Measurements from ENCODE around the gene C7orf33. TPM values are rescaled to one million over a fixed set of nuclear protein-coding genes. Genes with fewer than 3 reads are reported as not detected.
A peak's percentile ranks its signal among the peaks of the same experiment; 100 is the strongest.

Gene C7orf33
- total and polyA plus RNA-seq, 2 experiments from 2014 or later = not detected

- Histone ChIP-seq H3K79me2 (ENCODE audit: insufficient read depth) (no peaks in the 10 kb centered on the region), H3K4me3 (no peak overlapping the region), H3K4me1 (ENCODE audit: insufficient read depth) (no peaks in the 10 kb centered on the region), H3K9ac (no peak overlapping the region), H3K9me3 (ENCODE audit: low read depth) (no peaks in the 10 kb centered on the region), H4K20me1 (ENCODE audit: insufficient read depth) (no peaks in the 10 kb centered on the region), H3F3A (ENCODE audit: insufficient read depth) (no peaks in the 10 kb centered on the region), H2AFZ (no peak overlapping the region), H3K27ac (no peak overlapping the region), H3K4me2 (ENCODE audit: unreplicated experiment) (no peak overlapping the region), H3K36me3 (ENCODE audit: low read depth) (no peaks in the 10 kb centered on the region), H3K27me3 (replicated peaks; ENCODE audit: insufficient read depth) (peaks cover 24% of the 10 kb centered on the region), H3K9me2 (ENCODE audit: insufficient read depth) (no peaks in the 10 kb centered on the region)
- in situ Hi-C loops (cut with MboI) = no loop called here
- DNase-seq = peak; percentile 53
- WGBS, 2 experiments (ENCODE audit: low coverage in 1 of 2, low lambda C conversion rate in 2 of 2, missing lambda C conversion rate in 2 of 2) = 19 to 20% methylated on average over 10 of the region's 10 CpGs
- no peak for TF ChIP-seq EZH2 (IDR thresholded peaks at IDR 0.05; ENCODE audit: insufficient read depth, poor library complexity, severe bottlenecking)
- TF ChIP-seq EZH2phosphoT487 (IDR thresholded peaks at IDR 0.05; ENCODE audit: insufficient read depth, low read depth) = no peak
Measured at GRCh38 chr7:148623586-148624282, 33.2 kb downstream of the C7orf33 start.

- TF ChIP-seq EZH2phosphoT487 (IDR thresholded peaks at IDR 0.05; ENCODE audit: insufficient read depth, low read depth) (no peak), EZH2 (IDR thresholded peaks at IDR 0.05; ENCODE audit: insufficient read depth, poor library complexity, severe bottlenecking) (no peak)
- peak; percentile 20 for DNase-seq
- Histone ChIP-seq H3K9ac (no peak overlapping the region), H3K79me2 (ENCODE audit: insufficient read depth) (no peaks in the 10 kb centered on the region), H3K27ac (no peak overlapping the region), H3K4me3 (no peak overlapping the region), H3F3A (ENCODE audit: insufficient read depth) (no peaks in the 10 kb centered on the region), H2AFZ (no peak overlapping the region), H3K27me3 (replicated peaks; ENCODE audit: insufficient read depth) (peaks cover 23% of the 10 kb centered on the region), H3K36me3 (ENCODE audit: low read depth) (no peaks in the 10 kb centered on the region), H3K4me1 (ENCODE audit: insufficient read depth) (no peaks in the 10 kb centered on the region), H3K4me2 (ENCODE audit: unreplicated experiment) (no peak overlapping the region), H3K9me2 (ENCODE audit: insufficient read depth) (no peaks in the 10 kb centered on the region), H4K20me1 (ENCODE audit: insufficient read depth) (no peaks in the 10 kb centered on the region), H3K9me3 (ENCODE audit: low read depth) (no peaks in the 10 kb centered on the region)
- 14 to 15% methylated on average over 4 of the region's 4 CpGs for WGBS, 2 experiments (ENCODE audit: low coverage in 1 of 2, low lambda C conversion rate in 2 of 2, missing lambda C conversion rate in 2 of 2)
- in situ Hi-C loops (cut with MboI) = no loop called here
Measured at GRCh38 chr7:148624735-148625134, 34.2 kb downstream of the C7orf33 start.

GRCh38 chr7:148625342-148625741 lies 34.8 kb downstream of the C7orf33 start:
- no peak for DNase-seq
- Histone ChIP-seq H3K4me3 (no peak overlapping the region), H3K79me2 (ENCODE audit: insufficient read depth) (no peaks in the 10 kb centered on the region), H3K9me3 (ENCODE audit: low read depth) (no peaks in the 10 kb centered on the region), H3F3A (ENCODE audit: insufficient read depth) (no peaks in the 10 kb centered on the region), H2AFZ (no peak overlapping the region), H3K4me2 (ENCODE audit: unreplicated experiment) (no peak overlapping the region), H3K4me1 (ENCODE audit: insufficient read depth) (no peaks in the 10 kb centered on the region), H3K27ac (no peak overlapping the region), H3K9ac (no peak overlapping the region), H4K20me1 (ENCODE audit: insufficient read depth) (no peaks in the 10 kb centered on the region), H3K36me3 (ENCODE audit: low read depth) (no peaks in the 10 kb centered on the region), H3K27me3 (replicated peaks; ENCODE audit: insufficient read depth) (peaks cover 20% of the 10 kb centered on the region), H3K9me2 (ENCODE audit: insufficient read depth) (no peaks in the 10 kb centered on the region)
- WGBS, 2 experiments (ENCODE audit: low coverage in 1 of 2, low lambda C conversion rate in 2 of 2, missing lambda C conversion rate in 2 of 2) = 59 to 84% methylated on average over 3 of the region's 3 CpGs
- TF ChIP-seq EZH2 (IDR thresholded peaks at IDR 0.05; ENCODE audit: insufficient read depth, poor library complexity, severe bottlenecking) (no peak), EZH2phosphoT487 (IDR thresholded peaks at IDR 0.05; ENCODE audit: insufficient read depth, low read depth) (no peak)
- in situ Hi-C loops (cut with MboI) = no loop called here

GRCh38 chr7:148626828-148627227 lies 36.3 kb downstream of the C7orf33 start:
- in situ Hi-C loops (cut with MboI) = no loop called here
- Histone ChIP-seq H3K9ac (no peak overlapping the region), H3K9me2 (ENCODE audit: insufficient read depth) (no peaks in the 10 kb centered on the region), H3K79me2 (ENCODE audit: insufficient read depth) (no peaks in the 10 kb centered on the region), H3K9me3 (ENCODE audit: low read depth) (no peaks in the 10 kb centered on the region), H3K4me3 (no peak overlapping the region), H2AFZ (no peak overlapping the region), H3K27ac (no peak overlapping the region), H3K4me1 (ENCODE audit: insufficient read depth) (no peaks in the 10 kb centered on the region), H3F3A (ENCODE audit: insufficient read depth) (no peaks in the 10 kb centered on the region), H4K20me1 (ENCODE audit: insufficient read depth) (no peaks in the 10 kb centered on the region), H3K4me2 (ENCODE audit: unreplicated experiment) (no peak overlapping the region), H3K36me3 (ENCODE audit: low read depth) (no peaks in the 10 kb centered on the region), H3K27me3 (replicated peaks; ENCODE audit: insufficient read depth) (peaks cover 26% of the 10 kb centered on the region)
- TF ChIP-seq EZH2 (IDR thresholded peaks at IDR 0.05; ENCODE audit: insufficient read depth, poor library complexity, severe bottlenecking) = no peak
- no peak for TF ChIP-seq EZH2phosphoT487 (IDR thresholded peaks at IDR 0.05; ENCODE audit: insufficient read depth, low read depth)
- WGBS, 2 experiments (ENCODE audit: low coverage in 1 of 2, low lambda C conversion rate in 2 of 2, missing lambda C conversion rate in 2 of 2) = 58 to 65% methylated on average over 3 of the region's 3 CpGs
- no peak for DNase-seq

Data from GM23248 (cell line).